Stimulated activated CD8-positive, alpha-beta memory T cell treated with anti-CD3 and anti-CD28 coated beads, Interleukin-4, amount 100 ng/mL, for 4 hours (primary cell): ENCODE measurements around the gene FMOD.

ENCODE experiments used
- DNase-seq, 2 donors: peaks; one replicate each; pipeline ENCODE4 v3.0.0-alpha.2; 2020; ENCODE audit warnings: low read depth in 2 of 2, low spot score in 1 of 2

Gene FMOD

DNA sequence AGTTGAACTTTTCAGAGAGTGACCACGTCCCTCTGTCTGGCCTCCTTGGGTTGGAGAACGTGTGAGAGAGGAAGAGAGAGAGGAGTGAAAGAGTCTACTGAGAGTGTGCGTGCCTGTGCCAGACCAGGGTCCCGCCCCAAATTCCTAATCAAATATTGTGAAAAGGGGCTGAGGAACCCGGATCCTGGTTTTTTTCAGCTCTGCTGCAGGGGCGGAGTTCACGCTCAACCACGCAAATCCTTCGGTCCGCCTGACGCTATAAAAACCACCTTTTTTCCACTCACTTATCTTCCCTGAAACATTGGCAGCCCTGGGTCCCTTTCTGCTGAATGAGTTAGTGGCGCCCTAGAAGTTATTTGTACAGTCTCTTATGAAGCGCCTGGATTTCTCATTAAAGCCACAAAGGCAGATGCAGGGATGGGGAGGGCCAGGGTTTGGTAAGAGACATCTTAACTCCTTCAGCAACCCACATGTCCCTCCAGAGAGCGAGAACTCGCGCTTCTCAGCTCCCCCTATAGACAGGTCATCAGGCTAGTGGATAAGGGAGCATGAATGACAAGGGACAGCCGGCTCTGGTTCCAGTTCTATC lies at the start of gene FMOD:
TSS of gene FMOD (minus strand) at position 86 of the 589 bp plus-strand sequence. CDS start 2,852 bp downstream, outside the sequence.
- DNase-seq: no peak

DNA sequence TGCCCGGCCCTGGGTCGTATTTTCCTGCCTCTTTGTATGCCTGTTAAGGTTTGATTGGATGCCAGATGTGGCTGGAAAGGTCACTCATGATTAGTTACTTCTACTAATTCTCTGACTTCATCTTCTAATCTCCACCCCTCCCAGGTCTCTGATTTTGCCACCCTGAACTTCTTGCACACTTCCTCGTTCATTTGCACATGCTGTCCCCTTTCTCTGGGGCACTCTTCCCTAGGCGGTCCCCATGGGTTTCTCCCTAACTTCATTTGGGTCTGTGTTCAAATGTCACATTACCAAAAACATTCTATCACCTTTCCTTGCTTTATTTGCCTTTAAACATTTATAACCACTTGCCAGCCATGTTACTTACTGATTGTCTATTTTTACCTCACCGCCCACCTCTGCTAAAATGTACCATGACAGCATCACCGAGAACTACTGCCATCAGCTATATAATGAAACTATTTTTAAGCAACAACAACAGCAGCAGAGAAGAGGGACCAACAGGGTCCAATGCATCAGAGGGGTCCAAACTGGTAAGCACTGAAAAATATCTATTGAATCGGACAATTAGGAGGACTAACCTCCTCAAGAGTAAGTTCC lies 45.8 kb upstream of the FMOD start:
- DNase-seq: no peak

DNA sequence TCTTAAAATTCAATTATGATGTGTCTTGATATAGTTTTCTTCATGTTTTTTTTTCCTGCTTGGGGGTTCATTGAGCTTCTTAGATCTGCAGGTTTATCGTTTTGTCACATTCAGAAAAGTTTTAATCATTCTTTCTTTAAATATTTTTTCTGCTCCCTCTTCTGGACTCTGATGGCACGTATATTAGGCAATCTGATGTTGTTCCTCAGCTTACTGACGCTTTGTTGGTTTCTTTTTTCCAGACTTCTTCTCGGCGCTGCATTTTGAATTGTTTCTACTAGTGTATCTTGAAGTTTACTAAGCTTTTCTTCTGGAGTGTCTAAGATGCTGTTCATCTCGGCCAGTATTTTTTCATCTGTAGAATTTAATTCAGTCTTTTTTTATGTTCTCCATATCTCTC lies 44.8 kb upstream of the FMOD start:
- no peak for DNase-seq

DNA sequence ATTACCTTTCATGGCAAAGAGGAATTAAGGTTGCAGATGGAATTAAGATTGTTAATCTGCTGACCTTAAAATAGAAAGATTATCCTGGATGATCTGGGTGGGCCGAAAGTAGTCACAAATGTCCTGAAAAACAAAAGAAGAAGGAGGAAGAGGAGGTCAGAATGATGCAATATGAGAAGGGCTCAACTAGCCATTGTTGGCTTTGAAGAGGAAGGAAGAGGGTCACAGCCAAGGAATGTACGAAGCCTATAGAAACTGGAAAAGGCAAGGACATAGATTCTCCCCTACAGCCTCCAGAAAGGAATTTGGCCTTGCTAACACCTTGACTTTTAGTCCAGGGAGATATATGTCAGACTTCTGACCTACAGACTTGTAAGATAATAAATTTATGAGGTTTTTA lies 39.4 kb upstream of the FMOD start:
- no peak for DNase-seq

DNA sequence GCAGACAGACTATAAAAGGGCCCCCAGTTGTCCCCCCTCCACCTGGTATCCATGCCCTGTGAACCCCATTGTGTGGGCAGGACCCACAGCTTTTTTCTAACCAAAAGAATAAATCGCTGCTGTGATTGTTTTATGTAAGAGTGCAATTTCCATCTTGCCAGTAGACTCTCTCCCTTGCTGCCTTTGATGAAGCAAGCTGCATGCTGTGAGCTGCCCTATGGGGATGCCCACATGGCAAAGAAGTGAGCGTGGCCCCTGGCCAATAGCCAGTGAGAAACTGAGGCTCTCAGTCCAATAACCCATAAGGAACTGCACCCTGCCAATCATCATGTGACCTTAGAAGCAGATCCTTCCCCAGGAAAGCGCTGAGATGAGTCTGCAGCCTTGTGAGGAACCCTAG lies 37.8 kb upstream of the FMOD start:
- no peak for DNase-seq

DNA sequence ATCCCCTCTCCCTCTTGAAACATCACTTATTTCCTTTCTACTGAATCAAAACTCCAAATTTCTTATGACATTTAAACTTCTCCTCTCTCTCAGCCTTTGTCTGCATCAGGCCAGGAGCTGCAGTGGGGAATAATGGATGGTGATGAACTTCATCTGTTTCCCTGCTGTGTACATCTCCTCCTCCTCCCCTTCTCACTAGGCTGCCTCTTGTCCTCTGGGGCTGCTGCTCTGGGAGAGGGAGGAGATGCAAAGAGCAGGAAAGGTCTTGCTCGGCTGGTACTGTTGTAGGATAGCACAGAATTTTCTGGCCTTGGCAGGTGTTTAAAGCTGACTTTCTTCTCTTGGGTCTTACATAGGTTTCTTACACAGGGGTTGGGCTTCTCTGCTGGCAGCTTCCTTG lies 31.1 kb upstream of the FMOD start:
- no peak for DNase-seq

DNA sequence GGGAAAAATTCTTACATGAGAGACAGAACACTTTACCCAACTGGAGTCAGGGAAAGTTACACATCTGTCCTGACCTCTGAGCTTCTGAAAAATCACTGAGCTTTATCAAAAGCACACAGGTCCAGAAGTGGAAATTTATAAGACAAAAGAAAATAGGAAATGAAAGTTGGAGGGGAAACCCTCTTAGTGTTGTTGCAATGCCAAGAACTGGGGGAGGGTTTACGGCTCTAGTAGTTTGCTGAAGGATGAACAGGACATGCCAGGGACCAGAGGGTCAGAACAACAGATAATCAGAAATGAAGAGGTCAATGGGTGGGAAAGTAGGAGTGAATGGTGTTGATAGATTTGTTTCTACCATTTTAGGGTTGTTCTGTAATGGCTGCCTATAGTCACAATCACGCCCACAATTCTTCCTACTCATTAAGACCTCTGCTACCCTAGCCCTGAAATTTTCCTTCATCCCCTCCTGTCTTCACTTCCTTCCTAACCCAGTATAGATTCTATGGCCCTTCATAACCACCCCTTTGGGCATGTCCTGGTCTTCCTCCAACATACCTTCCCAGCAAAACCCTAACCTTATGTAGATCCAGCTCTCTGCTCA lies 30.3 kb upstream of the FMOD start:
- no peak for DNase-seq

DNA sequence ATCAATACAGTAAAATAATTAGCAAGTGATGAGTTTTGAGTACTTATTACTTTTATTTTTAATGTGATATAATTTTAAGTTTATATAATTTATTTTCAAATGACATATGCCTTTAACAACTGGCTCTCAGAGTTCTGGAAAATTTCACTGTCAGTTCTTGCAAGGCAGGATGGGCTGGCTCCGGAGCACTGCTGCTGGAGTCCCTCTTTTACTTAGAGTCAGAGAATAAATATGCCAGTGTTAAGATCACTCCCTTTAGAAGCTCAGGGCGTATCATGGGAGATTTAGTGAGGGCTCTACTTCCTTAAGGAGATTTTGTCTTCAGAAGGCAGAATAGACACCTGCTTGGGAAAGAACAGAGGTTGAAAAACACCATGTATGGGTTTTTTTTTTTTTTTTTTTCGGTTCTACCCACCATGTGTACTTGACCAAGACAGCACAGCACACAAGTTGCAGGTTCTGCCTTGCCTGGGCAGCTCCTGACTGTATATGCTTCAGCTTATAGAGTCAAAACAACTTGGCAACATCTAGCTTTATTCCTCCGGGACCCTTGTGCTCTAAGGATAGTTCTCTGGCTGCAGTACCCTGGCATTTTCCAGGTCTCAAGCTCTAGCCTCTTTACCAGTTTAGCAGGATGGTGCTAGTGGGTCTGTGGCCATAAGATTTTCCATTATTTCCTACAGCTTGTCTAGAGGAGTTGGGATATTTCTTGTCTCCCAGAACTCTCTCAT lies 29.7 kb upstream of the FMOD start:
- no peak for DNase-seq

DNA sequence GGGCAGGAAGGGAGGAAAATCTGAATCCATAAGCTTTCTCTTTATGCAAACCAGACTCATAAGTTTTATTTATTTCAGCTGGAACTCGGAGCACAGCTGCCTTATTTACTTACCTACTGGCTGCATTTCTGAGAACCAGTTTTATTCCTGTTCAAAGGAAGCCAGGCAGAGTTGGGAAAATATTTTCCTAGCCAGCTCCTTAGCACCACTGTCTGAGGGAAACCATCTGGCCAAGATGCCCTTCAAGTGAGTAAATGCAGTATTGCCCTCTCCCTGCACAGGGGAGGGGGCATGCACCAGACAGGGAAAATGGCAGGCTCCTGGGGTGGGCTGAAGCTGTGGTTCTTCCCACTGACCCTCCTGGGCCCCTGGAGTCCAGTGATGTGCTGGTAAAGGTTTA lies 28.9 kb upstream of the FMOD start:
- DNase-seq: no peak

DNA sequence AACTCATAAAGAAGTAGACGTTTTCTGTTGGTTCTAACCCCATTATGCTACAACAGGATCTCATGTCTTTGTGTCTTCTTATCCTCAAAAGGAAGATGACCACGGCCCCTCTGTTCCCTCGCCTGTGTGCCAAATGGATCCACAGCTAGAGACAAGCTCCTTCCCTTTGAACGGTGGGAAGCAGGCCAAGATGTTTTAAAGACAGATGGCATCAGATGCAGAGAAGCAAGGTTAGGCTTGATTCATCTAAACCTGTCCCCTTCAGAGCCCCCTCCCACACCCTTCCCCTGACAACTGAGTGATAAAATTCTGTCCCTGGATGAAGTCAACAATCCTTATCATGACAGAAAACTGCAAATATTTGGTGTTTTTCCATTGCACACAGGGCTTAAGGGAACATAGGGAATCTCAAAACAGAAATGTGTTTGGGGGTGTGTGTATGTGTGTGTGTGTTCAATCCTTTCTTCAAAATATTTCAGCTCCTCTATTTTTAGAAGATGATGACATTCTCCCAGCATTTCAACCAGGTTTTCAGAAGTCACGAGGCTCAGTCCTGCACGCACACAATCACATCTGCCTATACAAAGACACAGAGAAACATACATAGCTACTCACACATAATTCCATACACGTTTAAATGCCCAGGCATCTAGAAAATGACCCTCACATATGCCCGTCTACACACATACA lies 27.8 kb upstream of the FMOD start:
- DNase-seq: no peak

DNA sequence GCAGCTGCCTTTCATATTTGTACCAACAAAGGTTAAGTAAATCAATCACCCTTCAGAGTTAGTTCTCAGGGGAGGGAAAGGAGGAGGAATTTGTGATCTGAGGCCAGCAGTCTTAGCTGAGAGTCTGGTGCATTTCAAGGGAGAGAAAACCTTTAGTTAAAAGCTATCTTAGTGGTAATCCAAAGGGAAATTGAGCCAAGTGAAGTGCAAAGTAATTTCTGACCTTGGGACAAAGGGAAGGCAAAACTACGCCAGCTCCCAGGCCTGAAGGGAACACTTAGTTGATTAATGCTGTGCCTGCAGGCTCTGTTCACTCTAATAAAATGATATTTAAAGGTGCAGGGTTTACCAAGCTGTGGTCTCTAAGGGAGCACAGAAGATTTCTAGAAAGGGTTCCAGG lies 23.1 kb upstream of the FMOD start:
- DNase-seq: no peak

DNA sequence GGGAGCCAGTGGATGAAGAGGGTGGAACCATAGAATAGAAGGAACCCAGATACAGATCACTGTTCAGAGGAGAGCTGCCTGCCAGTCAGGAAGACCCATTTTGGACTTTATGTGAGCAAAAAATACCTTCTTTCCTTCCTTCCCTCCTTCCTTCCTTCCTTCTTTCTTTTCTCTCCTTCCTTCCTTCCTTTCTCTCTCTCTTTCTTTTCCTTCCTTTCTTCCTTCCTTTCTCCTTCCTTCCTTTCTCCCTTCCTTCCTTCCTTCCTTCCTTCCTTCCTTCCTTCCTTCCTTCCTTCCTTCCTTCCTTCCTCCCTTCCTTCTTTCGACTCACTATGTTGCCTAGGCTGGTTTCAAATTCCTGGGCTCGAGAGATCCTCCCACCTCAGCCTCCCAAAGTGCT lies 22.1 kb upstream of the FMOD start:
- no peak for DNase-seq

DNA sequence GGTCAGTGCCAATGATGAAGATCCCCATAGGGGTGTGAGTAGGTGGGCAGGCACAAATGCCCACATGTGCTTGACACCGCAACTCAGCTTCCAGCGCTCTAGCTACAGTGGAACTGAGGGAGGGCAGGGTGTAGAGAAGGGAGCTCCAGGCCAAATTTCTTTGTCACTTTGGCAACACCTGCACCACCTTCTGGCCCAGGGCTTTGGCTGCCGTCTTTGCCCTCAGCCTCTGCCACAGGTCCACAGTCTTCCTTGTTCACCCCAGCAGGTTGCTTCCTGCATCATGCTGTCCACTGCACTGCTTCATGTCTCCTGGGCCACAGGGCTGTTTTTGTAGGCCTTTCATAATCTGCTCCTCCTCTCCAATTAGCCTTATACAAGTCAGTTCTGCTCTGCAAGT lies 20.4 kb upstream of the FMOD start:
- no peak for DNase-seq

DNA sequence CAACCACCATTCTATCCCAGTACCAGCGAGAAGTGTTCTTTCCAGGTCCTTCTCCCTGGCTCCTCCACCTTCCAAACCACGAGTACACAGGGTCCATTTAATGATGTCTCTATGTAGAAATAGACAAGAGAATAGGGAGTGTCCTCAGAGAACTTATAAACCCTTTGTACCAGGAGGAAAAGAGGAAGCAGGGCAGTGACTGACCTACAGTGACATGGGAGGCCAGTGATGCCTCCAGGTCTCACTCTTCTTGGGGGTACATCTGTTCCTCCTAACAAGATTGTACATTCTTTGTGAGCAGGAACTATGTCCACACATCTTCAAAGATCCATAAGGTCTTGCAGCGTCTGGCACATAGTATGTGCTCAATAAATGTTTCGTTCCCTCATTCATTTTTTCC lies 18.7 kb upstream of the FMOD start:
- no peak for DNase-seq

DNA sequence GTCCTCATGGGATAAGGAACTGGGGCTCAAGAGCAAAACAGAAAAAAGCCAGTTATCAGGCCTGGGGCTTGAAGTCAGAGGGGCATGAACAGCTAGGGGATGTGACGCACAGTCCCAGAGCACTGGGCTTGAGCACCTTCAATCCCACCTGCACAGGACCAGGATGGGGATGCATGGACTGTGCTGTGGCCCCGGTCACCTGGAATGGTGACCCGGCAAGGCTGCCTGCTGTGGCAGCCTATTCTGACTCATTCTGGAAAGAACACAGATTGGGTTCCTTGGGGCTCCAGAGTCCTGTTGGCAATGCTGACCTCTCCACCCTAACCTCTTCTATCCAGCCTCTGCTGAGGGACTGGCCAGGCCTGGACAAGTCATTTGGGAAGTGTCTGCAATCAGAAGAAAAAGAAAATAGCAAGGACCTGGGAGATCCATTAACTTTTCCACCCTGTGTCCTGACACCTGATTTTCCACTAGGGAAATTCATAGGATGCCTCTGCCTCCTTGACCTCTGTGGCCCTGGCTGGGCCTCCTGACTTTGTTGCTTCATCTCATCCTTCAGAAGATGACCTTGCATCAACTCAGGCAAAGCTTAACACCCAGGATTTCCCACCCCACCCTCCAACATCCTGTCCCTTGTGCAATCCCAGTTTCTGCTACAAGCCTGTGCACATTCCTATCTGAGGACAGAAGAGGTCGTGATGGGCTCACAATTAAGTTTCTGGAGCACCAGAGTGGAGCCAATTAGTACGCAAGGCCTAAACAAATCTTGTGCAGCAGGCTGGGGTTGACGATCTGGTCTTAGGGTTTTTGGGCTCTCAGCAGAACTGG lies 17.9 kb upstream of the FMOD start:
- no peak for DNase-seq

DNA sequence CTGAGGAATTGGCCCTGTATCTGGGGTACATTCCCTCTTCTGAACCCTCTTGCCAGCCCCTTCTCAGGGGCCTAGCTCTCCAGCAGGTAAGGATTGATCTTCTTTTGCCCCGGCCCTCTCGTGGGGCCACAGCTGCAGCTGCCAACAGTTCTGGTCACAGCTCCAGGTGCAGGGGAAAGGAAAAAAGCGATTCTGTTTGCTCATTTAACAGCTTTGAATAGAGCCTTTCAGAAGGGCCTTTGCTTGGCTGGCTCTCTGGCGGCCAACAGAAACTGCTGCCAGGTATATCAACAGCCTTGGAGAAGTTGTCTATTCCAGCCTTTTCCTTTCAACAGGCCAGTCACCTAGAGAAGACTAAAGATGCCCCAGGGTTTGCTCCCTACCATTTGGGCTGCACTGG lies 16.1 kb upstream of the FMOD start:
- DNase-seq: no peak

DNA sequence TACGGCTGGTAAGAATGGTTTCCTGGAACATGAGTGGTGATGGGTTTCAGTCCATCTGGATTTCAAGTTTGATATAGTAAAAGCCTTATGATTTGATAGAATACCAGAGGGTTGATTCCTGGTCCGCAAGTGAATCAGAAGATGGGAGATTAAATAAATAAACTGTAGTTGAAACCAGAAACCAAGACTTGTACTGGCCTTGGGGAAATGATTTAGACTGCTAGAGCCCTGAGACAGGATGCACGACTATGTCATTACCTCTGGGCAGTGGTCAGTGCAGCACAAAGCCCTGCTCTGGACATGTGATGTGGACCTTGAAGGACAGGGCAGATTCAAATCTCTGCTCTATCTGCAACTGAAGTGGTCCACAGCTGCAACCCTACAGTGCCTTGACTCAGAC lies 15.6 kb upstream of the FMOD start:
- no peak for DNase-seq

DNA sequence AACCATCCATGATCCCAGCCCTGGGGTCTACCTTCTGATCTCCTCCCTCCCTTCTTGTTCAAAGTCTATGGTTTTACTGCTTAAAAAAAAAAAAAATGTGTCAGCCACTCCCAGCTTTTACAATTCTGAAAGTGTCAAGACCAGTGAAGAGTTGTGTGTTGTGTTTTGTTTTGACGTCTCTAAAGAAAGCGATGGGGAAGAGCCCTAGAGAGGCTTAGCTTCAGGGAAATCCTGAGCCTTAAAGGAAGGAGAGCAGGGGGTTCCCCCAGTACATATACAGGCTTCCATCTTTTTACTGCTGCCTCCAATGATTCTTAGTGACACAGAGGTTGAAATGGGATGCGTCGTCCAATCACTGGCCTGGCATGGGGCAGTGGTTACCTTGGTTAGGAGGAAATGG lies 13.9 kb upstream of the FMOD start:
- no peak for DNase-seq

DNA sequence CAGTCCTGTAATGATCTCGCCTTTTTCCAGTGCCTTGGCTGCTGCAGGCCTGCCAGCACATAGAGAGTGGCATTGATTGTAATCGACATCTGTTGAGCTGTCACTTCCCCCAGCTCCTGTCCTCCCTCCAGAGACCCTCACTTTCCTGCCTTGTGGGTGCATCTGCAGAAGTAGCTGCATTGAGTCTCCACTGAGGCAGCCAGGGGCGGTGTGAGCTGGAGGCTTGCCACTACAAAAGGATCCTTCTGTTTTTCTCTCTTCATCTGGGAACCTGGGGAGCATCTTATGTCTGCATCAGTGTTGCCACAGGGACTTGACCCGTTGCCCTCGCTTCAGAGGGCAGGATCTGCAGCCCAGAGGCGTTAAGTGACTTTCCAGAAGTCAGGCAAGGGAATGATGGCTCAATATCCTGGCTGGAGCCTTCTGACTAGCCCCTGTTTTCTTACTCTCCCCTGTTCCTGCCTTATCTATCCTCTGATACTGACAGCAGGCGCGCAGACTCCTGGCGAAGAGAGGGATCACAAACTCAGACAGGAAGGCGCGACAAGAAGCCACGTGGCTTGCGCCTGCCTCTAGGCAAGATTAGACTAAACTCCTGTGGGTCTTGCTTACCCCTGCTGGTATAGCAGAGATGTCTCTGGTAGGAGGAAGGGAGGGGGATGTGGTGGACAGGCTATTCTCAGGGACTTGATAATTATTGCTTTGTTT lies 13.3 kb upstream of the FMOD start:
- DNase-seq: no peak

DNA sequence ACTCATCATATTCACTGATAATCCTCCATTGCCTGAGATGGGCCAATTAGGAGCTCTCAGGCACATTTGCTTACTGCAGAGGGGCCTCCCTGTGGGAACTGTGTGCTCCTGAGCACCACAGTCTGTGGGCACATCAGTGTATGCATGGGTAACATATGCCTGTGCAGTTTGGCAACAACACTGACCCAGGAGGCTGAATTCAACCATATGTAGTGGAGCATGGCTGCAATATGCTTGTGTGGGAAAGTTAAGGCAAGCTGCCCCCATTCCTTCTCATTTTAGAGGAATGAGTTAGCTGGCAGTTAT lies 11.8 kb upstream of the FMOD start:
- no peak for DNase-seq
